ENCODE results near the gene RHOBTB1.

RHOBTB1 gene

DNA sequence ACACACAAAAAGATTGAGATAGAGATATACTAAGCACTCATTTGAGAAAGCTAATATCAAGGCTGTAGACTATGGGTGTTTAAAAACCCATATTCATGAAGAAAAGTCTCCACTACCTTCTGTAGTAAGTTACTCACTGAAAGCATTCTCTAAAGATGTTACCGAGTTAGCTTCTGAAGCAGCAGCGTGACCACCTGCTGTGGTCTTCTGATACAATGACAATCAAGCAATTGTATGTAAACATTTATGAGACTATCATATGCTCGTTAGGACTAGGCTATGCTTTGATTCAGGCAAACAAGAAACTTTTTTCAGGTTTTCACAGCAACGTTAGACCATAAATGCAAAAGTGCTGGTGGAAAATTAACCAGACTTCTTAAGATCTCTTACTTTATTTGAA is 11.2 kb downstream of the RHOBTB1 start:
- DNase-seq (ENCODE audit: low read depth), result no peak
- TF ChIP-seq, protein P1, sequence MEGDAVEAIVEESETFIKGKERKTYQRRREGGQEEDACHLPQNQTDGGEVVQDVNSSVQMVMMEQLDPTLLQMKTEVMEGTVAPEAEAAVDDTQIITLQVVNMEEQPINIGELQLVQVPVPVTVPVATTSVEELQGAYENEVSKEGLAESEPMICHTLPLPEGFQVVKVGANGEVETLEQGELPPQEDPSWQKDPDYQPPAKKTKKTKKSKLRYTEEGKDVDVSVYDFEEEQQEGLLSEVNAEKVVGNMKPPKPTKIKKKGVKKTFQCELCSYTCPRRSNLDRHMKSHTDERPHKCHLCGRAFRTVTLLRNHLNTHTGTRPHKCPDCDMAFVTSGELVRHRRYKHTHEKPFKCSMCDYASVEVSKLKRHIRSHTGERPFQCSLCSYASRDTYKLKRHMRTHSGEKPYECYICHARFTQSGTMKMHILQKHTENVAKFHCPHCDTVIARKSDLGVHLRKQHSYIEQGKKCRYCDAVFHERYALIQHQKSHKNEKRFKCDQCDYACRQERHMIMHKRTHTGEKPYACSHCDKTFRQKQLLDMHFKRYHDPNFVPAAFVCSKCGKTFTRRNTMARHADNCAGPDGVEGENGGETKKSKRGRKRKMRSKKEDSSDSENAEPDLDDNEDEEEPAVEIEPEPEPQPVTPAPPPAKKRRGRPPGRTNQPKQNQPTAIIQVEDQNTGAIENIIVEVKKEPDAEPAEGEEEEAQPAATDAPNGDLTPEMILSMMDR (IDR thresholded peaks at IDR 0.05; ENCODE audit: insufficient read depth, low read depth, low read length, missing control alignments), result no peak
- no peak overlapping the region for H3K4me3 ChIP-seq (ENCODE audit: low read depth, low read length)

DNA sequence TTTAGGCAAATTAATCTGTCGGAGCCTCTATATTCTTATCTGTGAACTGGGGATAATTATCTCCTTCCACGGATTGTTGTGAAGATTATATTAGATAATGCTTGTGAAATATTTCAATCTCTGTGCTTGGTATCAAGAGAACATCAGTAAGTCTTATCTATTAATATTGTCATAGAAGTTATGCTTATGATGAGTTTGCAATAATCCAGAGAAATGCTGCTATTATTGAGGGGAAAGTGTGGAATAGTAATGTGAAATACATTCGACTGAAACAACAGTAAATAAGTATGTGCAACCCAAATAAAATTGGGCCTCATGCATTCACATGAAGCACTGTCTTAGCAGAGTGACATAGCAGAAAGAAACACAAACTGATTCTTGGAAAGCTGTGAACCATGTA is 13.7 kb downstream of the RHOBTB1 start:
- no peak for DNase-seq (ENCODE audit: low read depth)
- TF ChIP-seq, protein P1 (IDR thresholded peaks at IDR 0.05; ENCODE audit: insufficient read depth, low read depth, low read length, missing control alignments), result no peak
- H3K4me3 ChIP-seq (ENCODE audit: low read depth, low read length), result no peak overlapping the region

DNA sequence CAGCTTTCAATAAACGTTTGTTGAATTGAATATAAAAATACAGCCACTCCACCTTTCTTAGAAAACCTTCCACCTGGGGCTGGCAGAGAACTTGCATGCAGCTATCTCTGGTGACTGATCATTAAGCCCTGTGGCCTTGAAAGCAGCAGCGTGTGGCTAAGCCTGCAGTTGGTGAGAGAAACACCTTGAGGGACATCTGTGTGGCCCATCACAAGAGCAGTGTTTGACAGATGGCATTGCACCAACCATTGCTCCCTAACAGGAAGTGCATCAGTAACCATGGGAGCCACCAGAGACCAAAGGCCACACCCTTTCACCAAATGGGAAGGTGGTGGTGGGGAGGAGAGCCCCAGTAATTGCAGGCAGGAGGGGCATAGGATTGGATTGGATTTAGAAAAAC is 22.4 kb downstream of the RHOBTB1 start:
- no peak for DNase-seq (ENCODE audit: low read depth)
- H3K4me3 ChIP-seq (ENCODE audit: low read depth, low read length), result no peak overlapping the region

DNA sequence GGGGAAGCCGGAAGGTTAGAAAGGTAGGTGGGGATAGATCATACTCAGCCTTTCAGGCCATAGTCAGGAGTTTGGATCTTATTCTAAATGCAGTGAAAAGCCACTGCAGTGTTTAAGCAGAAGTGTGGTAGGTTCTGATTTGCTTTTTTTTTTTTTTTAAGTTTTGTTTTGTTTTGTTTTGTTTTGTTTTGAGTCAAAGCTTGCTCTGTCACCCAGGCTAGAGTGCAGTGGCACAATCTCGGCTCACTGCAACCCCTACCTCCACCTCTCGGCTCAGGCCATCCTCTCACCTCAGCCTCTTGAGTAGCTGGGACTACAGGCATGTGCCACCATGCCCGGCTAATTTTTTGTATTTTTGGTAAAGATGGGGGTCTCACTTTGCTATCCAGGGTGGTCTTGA is 23.5 kb downstream of the RHOBTB1 start:
- DNase-seq (ENCODE audit: low read depth), result no peak
- no peak overlapping the region for H3K4me3 ChIP-seq (ENCODE audit: low read depth, low read length)
- TF ChIP-seq, protein P1 (IDR thresholded peaks at IDR 0.05; ENCODE audit: insufficient read depth, low read depth, low read length, missing control alignments), result no peak

More for the DNA sequence above, 22.4 kb downstream of the RHOBTB1 start:
- TF ChIP-seq, protein P1 (IDR thresholded peaks at IDR 0.05; ENCODE audit: insufficient read depth, low read depth, low read length, missing control alignments), result no peak

DNA sequence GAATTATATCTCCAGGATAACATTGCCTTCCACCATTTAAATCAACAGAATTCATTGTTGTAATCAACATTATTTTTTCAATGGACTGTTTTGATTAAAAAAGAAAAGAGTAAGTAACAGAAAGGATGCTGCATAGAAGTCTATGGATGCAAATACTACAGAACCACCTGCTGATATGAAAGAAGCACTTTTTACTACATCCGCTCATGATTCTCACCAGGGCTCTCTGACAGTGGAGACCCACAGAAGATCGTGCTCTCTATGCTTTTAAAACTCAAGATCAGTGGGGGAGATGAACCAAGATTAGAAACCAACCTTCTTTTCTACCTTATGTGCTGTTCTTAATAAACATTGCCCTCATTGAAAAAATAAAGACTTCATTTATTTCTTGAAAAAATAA is 24.4 kb downstream of the RHOBTB1 start:
- DNase-seq (ENCODE audit: low read depth), result no peak
- no peak overlapping the region for H3K4me3 ChIP-seq (ENCODE audit: low read depth, low read length)
- TF ChIP-seq, protein P1 (IDR thresholded peaks at IDR 0.05; ENCODE audit: insufficient read depth, low read depth, low read length, missing control alignments), result no peak

DNA sequence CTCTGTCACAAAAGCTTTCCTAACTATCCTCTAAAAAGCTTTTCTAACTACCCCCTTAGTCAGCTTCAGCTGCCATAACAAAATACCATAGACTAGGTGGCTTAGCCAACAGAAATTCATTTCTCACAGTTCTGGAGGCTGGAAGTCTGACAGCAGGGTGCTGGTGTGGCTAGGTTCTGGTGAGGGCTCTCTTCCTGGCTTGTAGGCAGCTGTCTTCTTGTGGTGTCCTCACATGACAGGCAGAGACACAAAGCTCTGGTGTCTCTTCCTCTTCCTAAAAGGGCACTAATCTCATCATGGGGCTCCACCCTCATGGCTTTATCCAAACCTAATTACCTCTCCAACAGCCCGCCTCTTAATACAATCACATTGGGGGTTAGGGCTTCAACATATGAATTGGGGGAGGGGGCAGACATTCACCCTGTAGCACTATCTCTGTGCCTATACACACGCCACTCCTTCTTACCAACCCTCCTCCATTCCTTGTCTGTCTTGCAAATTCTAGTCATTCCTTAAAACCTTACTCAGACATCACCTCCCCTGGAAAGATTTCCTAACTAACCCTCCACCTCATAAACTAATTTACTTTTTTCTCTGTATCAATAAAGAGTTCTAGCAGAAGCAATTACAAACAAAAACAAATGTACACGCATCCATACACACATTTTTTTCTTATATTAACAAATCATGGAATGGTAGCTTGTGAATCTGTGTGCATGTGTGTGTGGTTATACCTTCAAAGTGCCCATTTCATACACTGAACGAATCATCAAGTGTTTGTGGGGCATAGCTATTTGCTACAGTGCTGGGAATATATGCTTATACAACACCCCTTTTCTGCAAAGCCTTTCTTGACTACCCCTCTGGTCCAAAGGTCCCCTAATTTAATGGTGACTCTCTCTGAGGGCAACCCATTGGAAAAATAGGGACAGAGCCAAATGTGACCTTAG is 26.4 kb downstream of the RHOBTB1 start:
- H3K4me3 ChIP-seq (ENCODE audit: low read depth, low read length), result no peak overlapping the region
- DNase-seq (ENCODE audit: low read depth), result no peak
- TF ChIP-seq, protein P1 (IDR thresholded peaks at IDR 0.05; ENCODE audit: insufficient read depth, low read depth, low read length, missing control alignments), result no peak
